HS-27A (cell line): Measurements from ENCODE around the gene SLC7A5.
"Not testable (repeated sequence)": the region's sequence is repeated elsewhere in the genome, so short reads cannot be mapped to it uniquely, and the experiment has no call there.

Source experiments
- DNase-seq: peaks from one replicate; pipeline ENCODE4 v3.0.0-alpha.2; 2012; ENCODE audit warnings: low read depth, missing footprints

SLC7A5 gene

DNA sequence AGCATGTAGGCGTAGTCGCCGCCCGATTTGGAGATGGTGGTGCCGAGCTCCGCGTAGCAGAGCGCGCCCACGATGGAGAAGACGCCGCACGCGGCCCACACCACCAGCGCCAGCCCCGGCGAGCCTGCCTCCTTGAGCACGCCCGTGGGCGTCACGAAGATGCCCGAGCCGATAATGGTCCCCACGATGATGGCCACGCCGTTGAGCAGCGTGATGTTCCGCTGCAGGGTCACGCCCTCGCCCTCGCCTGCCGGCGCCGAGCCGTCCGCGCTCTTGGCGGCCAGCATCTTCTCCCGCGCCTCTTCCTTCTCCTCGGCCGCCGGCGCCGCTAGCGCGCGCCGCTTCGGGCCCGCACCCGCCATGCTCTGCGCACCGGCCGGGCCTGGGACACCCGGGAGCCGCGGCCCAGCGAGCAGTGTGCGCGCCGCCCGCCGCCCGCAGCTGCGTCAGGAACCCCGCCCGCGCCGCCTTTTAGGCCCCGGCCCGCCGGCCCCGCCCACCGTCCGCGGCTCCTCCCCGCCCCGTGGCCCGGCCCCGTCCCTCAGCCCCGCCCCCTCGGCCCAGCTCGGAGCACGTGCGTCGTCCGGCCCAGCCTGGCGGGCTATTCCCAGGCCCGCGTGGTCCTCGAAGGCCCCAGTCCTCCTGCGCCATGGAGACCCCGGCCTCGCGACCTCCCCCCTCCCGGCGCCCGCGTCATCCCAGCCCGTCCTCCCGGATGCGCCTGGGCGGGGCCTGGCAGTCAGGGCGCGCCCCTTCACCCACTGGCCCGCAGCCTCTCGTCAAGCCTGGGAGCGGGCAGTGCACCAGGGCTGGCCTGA lies at the start of gene SLC7A5:
TSS of gene SLC7A5 (minus strand) at position 447 of the 818 bp plus-strand sequence. CDS start at position 362, 85 bp downstream.
- DNase-seq, result not testable (repeated sequence)

- no peak for DNase-seq
Measured at GRCh38 chr16:87918338-87918737, 49.0 kb upstream of the SLC7A5 start.

GRCh38 chr16:87917503-87917902 lies 48.2 kb upstream of the SLC7A5 start:
- no peak for DNase-seq

DNA sequence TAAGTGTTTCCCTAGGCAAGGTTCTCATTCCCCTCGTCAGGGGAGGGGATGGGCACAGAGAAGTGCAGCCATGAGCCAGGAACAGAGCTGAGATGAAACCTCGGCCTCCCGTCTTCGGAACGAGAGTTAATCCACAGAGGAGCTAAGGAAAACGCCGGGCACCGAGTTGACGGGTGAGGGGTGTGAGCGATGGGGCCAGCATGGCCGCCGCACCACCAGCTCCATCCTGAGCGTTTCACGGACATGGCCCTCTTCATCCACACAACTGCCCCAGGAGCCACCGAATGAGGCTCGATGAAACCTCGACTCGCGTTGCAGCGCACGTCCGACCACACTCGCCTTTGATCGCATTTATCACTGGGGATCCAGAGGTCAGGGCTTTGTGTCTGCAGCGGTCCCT lies 45.5 kb upstream of the SLC7A5 start:
- no peak for DNase-seq

DNA sequence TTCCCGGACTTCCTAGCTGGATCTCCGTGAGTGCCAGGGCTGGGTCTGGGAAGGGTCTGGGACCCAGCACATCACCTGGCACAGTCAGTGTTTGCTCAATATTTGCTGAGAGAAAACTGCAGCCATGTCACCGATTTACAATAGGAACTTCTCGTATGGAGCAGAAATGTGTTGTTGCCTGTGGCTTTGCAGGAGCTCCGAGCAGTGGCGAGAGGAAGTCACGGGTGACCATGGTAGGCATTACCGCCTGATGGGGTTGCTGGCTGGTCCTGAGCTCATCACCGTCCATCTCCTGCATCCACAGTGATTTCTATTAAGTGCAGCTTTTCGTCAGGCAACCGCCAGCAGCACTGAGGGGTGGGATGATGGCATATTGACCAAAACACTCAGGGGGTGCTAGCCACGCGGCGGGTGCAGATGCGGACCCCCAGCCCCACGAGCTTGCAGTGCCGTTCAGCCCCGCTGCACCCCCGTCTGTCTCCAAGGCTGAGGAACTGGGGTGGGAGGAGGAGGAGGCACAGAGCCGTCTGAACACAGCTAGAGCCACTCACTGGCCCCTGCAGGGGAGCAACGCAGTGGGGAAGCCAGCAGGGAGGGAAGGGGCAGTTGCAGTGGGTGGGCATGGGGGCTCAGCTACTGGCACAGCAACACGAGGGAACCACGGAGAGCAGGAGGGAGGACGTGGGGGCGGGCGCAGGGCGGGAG lies 44.9 kb upstream of the SLC7A5 start:
- not testable (repeated sequence) for DNase-seq

GRCh38 chr16:87912691-87913090 lies 43.4 kb upstream of the SLC7A5 start:
- DNase-seq, result not testable (repeated sequence)

- DNase-seq, result not testable (repeated sequence)
Measured at GRCh38 chr16:87911106-87911763, 41.9 kb upstream of the SLC7A5 start.

- not testable (repeated sequence) for DNase-seq
Measured at GRCh38 chr16:87909203-87909935, 40.1 kb upstream of the SLC7A5 start.

GRCh38 chr16:87908101-87908500 lies 38.8 kb upstream of the SLC7A5 start:
- DNase-seq, result not testable (repeated sequence)

GRCh38 chr16:87905521-87905920 lies 36.2 kb upstream of the SLC7A5 start:
- not testable (repeated sequence) for DNase-seq

- DNase-seq, result not testable (repeated sequence)
Measured at GRCh38 chr16:87904963-87905362, 35.7 kb upstream of the SLC7A5 start.

- not testable (repeated sequence) for DNase-seq
Measured at GRCh38 chr16:87900489-87900888, 31.2 kb upstream of the SLC7A5 start.

DNA sequence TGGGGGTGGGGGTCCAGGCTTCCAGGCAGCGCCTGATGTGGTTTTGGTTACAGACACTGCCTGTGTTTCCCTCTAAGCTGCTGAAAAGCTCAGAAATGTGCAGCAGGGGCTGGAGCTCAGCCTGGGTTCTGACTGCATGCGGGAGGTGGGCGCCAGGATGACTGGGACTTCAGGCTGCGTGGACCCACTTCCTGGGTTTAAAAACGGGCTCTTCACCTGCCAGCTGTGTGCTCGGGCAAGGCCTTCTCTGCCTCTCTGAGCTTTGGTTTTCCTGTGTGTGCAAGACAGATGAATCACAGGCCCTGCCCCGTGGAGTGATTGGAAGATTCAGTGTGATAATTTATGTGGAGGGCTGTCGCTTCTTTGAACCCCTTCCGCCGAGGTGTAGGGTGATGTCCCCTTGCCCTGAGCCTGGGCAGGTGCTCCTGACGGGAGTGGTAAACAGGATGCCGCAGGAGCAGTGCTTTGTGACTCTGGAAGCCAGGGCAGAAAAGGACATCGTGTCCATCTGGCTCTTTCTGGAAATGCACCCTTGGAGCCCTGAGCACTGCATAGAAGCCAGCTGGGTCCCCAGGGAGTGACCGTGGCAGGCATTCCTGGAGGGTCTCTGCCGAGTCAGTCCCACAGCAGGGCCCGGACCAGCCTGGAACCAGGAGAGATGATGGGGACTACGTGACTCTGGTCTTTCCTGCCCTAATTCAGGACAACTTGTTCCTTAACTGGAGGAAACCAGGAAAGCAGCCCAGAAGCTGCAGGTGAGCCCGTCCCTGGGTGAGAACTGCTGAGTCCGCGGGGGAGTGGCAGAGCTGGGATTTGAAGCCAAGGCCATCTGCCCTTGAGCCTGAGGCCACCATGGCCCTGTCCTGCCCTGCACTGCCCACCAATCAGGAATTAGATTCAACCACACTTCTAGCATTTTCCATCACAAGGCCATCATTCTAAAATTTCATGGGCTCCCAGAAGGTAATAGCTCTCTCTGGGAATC lies 28.5 kb upstream of the SLC7A5 start:
- DNase-seq, result no peak

GRCh38 chr16:87896924-87897520 lies 27.7 kb upstream of the SLC7A5 start:
- DNase-seq, result not testable (repeated sequence)

DNA sequence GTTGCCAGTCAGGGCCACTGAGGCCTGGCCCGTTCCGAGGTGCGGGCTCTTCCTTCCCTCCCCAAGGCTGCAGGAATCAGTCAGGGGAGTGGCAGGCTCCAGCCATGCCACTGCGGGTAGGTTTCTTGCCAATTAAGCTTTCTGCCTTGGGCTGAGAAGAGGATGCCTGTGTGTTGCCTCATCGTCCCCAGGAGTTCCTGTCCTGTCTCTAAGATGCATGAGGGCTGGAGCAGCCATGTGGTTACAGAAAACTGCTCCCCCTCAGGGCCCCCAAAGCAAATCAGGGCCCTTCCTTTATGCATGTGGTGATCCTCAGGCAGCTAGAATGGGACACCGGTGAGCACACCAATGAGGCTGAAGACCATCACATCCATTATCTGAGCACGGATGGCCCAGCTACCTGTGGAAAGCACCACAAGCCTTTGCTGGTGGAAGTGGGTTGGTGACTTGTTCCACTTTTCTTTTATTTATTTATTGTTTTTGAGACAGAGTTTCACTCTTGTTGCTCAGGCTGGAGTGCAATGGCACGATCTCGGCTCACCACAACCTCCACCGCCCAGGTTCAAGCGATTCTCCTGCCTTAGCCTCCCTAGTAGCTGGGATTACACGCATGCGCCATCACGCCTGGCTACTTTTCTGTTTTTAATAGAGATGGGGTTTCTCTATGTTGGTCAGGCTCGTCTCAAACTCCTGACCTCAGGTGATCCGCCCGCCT lies 27.0 kb upstream of the SLC7A5 start:
- DNase-seq, result not testable (repeated sequence)

GRCh38 chr16:87895641-87896141 lies 26.4 kb upstream of the SLC7A5 start:
- DNase-seq, result no peak

- not testable (repeated sequence) for DNase-seq
Measured at GRCh38 chr16:87894005-87894404, 24.7 kb upstream of the SLC7A5 start.

DNA sequence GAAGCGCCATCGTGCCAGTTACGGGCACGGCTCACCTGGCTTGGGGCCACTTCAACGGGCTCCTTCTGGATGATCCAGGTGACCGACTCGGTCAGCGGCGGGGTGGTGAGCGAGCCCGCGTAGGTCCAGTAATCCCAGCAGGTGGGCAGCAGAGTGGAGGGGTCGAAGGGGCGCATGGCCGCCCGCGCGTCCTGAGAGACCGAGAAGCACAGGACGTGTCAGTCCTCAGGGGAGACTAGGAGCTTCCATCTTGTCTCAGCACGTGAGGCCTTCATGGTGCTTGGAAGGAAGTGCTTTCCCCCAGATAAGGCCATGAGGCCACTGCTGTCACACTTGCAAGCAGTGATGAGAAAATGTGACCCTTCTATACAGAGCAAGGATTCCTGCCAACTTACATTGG lies 22.5 kb upstream of the SLC7A5 start:
- no peak for DNase-seq

GRCh38 chr16:87889762-87890161 lies 20.5 kb upstream of the SLC7A5 start:
- DNase-seq, result not testable (repeated sequence)
